AG09319 (cell line): Measurements from ENCODE around the gene PARP1.

ENCODE experiments used
- DNase-seq: peaks from one replicate; pipeline ENCODE4 v3.0.0-alpha.2; 2010; ENCODE audit warnings: low read depth; ENCODE audit errors: extremely low read depth
- TF ChIP-seq, protein P1 (sequence below): IDR thresholded peaks from 2 replicates; pipeline ENCODE4 v1.5.1; 2011; ENCODE audit warnings: low read depth, mild to moderate bottlenecking, inconsistent platforms, low read length, moderate library complexity

Gene PARP1

DNA sequence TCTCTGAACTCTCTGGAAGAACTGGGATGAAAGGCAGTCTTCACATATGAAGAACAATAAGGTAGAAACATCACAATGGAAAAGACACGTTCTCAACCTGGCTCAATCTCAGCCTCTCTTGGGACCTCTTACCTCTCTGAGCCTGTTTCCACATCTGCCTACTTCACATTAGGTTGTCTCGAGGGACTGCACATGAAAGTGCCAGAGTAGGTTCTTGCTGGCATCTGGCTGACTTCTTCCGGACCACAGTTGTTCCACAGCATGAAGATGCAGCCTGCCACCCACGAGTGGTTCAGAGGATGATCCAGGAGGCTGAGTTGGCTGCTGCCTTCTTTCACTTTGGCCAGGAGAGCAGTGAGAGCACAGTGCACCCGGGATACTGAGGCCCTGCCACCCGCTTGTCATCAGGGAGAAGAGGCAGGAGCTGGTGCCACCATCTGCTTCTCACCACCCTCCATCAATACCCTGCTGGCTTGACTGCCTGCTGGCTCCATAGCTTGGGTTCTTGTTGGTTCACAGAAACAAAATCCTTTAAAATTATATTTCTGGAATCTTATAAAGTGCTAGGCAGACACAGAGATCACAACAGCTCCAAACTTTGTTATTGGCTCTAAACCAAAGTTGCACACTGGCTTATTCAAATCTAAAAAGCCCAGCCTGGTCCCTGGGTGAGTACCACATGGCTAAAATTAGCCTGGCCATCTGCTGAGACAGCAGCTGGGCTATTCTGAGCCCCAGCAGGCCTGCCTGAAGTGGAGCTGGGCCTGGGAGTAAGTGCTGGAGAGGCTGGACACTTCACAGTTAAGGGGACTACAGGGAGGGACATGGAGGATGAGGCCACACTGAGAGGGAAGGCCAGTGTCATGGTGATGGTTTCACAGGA is 52.0 kb downstream of the PARP1 start:
- DNase-seq = no peak
- TF ChIP-seq, protein P1, sequence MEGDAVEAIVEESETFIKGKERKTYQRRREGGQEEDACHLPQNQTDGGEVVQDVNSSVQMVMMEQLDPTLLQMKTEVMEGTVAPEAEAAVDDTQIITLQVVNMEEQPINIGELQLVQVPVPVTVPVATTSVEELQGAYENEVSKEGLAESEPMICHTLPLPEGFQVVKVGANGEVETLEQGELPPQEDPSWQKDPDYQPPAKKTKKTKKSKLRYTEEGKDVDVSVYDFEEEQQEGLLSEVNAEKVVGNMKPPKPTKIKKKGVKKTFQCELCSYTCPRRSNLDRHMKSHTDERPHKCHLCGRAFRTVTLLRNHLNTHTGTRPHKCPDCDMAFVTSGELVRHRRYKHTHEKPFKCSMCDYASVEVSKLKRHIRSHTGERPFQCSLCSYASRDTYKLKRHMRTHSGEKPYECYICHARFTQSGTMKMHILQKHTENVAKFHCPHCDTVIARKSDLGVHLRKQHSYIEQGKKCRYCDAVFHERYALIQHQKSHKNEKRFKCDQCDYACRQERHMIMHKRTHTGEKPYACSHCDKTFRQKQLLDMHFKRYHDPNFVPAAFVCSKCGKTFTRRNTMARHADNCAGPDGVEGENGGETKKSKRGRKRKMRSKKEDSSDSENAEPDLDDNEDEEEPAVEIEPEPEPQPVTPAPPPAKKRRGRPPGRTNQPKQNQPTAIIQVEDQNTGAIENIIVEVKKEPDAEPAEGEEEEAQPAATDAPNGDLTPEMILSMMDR = no peak

DNA sequence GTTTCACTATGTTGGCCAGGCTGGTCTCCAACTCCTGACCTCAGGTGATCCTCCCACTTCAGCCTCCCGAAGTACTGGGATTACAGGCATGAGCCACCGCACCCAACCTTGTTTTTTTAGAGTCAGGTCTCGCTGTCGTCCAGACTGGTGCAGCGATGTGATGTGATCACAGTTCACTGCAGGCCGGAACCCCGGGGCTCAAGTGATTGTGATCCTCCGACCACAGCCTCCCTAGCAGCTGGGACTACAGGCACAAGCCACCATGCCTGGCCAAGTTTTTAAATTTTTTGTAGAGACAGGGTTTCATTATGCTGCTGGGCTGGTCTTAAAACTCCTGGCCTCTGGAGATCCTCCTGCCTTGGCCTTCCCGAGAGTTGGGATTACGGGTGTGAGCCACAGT is 52.9 kb downstream of the PARP1 start:
- TF ChIP-seq, protein P1 = no peak
- no peak for DNase-seq

DNA sequence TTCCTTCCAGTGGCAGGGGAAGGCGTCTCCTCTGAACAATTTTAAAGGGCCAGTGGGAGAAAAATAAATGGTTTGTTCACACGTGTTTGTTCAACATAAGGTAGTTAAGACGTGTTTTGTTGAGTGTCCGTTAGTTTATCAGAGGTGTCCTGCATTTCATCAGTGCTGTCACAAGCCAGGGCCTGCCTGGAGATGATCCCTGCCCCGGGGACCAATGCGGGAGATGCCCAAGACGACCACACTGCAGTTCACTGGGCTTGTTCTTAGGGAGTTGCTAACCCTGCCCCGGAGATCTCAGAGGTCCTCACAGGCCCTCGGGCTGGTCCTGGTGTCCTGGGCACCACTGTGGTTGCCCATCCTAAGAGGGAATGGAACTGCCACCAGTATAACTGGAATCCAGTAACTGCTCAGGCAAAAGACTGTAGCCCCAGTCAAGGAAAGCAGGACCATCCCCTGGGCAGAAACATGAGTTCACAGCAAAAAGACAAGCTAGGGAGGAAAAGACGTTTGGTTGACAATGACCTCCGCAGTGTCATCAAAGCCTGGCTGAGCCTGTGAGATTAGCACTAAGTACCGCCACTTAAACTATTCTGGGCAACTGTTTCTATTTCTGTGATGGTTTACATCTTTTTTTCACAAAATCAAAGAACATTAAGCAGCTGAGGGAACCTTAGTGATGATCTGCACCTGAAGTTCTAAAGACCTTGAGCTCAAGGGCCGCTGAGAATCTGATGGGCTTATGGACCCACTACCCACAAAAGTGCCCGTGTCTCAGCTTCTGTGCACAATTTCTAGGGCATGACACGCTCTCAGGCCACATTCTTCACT is 54.0 kb downstream of the PARP1 start:
- TF ChIP-seq, protein P1 = no peak
- no peak for DNase-seq

DNA sequence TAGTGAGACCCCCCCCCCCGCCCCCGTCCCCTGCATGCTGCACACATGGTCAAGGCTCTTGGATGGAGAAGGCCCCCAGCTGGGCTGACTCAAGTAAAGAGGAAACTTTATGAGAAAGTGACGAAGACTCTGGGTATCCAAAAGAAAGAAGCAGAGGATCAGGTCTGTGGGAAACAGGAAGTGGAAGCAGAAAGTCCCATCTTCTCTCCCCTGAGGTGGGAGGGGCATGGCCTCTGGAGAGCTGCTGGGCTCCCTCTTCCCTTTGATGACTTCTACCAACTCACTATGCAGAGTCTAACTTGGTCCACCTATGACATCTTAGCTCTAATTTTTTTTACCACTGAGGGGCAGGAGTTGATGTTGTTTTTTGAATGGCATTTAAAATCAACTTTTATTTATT is 56.2 kb downstream of the PARP1 start:
- DNase-seq = no peak
- TF ChIP-seq, protein P1 = no peak

DNA sequence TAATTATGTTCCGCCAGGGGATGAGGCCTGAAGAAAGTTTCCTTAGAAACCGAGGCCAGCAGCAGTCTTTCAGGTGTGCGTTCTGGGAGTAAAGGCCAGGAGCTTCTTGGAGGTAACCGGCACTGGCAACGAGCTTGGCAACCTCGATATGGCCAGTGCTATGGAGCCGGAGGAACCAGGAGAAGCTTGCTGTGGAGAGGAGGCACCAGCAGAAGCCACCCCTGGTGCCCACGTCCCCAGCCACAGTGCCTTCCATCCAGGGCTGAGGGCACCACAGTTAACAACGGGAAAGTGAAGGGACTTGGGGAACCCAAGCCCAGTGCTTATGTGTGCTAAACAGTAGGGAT is 57.4 kb downstream of the PARP1 start:
- DNase-seq = no peak
- TF ChIP-seq, protein P1 = no peak

DNA sequence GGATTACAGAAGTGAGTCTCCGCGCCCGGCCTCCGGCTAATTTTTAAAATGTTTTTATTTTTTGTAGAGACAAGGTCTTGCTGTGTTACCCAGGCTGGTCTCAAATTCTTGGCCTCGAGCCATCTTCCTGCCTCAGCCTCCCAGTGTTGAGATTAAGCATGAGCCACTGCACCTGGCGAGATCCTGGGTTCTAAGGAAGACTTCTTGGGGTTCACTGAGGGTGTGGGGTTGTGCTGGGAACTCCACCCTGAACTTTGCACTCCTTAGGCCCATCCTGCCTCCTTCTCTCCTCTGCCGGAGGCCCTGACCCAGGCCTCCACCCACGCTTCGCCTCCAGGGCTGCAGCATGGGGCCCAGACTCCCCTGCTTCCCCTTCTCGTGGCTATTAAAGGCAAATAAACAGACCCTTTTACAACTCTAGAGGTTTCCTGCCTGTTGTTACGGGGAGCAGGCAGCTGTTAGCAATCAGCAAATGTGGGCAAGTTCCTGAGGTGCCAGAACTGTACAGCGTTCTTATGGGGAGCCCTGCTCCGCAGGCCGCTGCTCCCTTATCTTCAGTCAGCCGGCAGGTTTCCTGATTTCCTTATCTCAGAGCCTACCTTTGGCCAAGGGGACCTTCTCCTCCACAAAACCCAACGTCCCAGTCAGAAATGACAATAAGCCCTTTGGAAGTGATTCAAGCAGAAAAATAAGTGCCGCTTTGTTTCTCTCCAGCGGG is 57.9 kb downstream of the PARP1 start:
- no peak for DNase-seq

More for the DNA sequence above, 57.9 kb downstream of the PARP1 start:
- TF ChIP-seq, protein P1 = no peak
